PC-9 (cell line): ENCODE measurements around the gene GSG1.

ENCODE experiments used
- EZH2 ChIP-seq: fragments of 200-600 bp; sonication (generic); IDR thresholded peaks from 2 replicates; pipeline ENCODE4 v1.8.0; 2017; ENCODE audit warnings: antibody characterized with exemption, low read depth
- TF ChIP-seq, protein P1 (sequence below): fragments of 200-600 bp; sonication (generic); conservative IDR thresholded peaks from 2 replicates; pipeline ENCODE4 v1.6.1; 2017; ENCODE audit warnings: mixed run types, antibody characterized with exemption, mild to moderate bottlenecking, moderate library complexity

DNA sequence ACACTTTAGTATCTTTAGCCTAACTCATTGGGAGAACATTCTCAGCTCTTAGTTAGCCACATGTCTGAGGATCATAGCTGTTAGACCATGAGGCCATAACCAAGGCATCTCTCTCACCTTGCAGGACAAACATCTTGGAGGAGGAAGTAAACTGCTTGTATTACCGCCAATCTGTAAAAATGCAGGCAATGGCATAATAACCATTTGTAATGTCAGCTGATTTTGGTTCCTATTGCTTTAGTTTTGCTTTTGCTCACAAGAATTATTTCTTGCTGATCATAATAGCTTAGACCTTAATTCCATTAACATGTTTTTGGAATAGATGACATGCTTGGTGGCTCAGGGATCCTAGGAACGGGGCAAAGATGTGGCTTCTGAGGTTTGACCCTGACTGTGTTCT is 16.4 kb upstream of the GSG1 start:
- TF ChIP-seq, protein P1, sequence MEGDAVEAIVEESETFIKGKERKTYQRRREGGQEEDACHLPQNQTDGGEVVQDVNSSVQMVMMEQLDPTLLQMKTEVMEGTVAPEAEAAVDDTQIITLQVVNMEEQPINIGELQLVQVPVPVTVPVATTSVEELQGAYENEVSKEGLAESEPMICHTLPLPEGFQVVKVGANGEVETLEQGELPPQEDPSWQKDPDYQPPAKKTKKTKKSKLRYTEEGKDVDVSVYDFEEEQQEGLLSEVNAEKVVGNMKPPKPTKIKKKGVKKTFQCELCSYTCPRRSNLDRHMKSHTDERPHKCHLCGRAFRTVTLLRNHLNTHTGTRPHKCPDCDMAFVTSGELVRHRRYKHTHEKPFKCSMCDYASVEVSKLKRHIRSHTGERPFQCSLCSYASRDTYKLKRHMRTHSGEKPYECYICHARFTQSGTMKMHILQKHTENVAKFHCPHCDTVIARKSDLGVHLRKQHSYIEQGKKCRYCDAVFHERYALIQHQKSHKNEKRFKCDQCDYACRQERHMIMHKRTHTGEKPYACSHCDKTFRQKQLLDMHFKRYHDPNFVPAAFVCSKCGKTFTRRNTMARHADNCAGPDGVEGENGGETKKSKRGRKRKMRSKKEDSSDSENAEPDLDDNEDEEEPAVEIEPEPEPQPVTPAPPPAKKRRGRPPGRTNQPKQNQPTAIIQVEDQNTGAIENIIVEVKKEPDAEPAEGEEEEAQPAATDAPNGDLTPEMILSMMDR, result no peak
- TF ChIP-seq EZH2, result no peak
